Muscle of back (tissue), 11 donors: ENCODE measurements around the gene HOXB2. TPM values are rescaled to one million over a fixed set of nuclear protein-coding genes. Genes with fewer than 3 reads are reported as not detected.
"Not testable (repeated sequence)": the region's sequence is repeated elsewhere in the genome, so short reads cannot be mapped to it uniquely, and the experiment has no call there.

Experiments used
- DNase-seq, 3 donors: peaks; one replicate each; pipeline versions ENCODE4 v3.0.0 to v3.0.0-alpha.2; 2013
- polyA plus RNA-seq, 10 donors: library from polyadenylated mRNA; unstranded; fragments of 120-200 nt; gene quantifications; one replicate each; pipeline ENCODE4 v1.2.1, GENCODE V29; 2013; ENCODE audit not compliant: insufficient read length in 10 of 10

HOXB2 gene
- polyA plus RNA-seq, 10 donors, result 11.4 to 25.5 (median 15.0) TPM

- peak in 2 of 3 donors; percentile 62 to 94 for DNase-seq
These were observed 1.6 kb downstream of the HOXB2 start for GRCh38 chr17:48543107-48543853.

- DNase-seq, result no peak
These were observed 2.2 kb downstream of the HOXB2 start for GRCh38 chr17:48542698-48543106.

DNA sequence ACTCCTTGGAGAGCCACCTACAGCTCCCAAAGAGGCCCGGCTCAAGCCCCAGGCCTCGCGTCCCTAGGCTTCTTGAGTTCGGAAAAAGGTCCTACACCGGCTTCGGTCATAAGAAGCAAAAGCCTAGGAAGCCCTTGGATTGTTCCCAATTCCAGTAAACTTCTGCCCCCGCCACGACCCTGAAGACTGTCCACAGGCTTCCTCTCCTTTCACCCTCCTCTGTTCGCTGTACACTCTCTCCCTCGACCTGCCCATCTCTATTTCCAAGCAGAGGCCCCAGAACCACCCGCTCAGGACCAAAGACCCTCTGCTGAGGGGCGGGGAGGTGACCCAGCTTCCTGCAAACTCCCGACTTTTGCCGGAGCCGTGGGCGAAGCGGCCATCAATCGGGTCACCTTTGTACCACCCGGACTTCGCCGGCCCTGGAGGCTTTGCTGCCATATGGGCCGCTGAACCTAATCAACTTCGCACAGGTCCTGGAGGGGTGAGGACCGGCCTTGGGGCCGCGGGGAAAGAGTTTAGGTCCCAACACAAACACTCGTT lies 2.7 kb downstream of the HOXB2 start:
- DNase-seq, result peak in 1 of 3 donors; percentile 63

- DNase-seq, result peak in 2 of 3 donors; percentile 91 to 94
These were observed 3.3 kb downstream of the HOXB2 start for GRCh38 chr17:48541577-48542113.

- no peak for DNase-seq
These were observed 3.8 kb downstream of the HOXB2 start for GRCh38 chr17:48541036-48541576.

- no peak for DNase-seq
These were observed 4.7 kb downstream of the HOXB2 start for GRCh38 chr17:48540213-48540612.

- DNase-seq, result no peak
These were observed 5.7 kb downstream of the HOXB2 start for GRCh38 chr17:48539177-48539576.

DNA sequence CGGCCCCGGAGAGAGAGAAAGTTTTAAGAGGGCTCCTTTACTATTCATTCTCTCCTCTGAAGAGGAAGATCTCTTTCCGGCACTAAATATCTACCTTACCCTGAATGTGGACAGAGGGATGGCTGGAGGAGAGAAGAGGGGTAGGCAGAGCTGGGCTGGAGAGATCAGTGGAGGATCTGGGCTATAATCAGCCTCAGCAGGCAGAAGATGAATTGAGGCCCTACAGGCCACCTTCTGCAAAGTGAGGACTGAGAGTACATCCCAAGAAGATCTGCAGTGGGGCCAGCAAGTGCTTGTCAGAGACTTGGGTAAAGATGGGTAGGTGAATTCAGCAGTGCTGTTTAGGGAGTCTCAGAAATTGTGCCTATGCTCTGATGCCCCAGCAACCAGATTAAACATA lies 7.6 kb downstream of the HOXB2 start:
- DNase-seq, result no peak

DNA sequence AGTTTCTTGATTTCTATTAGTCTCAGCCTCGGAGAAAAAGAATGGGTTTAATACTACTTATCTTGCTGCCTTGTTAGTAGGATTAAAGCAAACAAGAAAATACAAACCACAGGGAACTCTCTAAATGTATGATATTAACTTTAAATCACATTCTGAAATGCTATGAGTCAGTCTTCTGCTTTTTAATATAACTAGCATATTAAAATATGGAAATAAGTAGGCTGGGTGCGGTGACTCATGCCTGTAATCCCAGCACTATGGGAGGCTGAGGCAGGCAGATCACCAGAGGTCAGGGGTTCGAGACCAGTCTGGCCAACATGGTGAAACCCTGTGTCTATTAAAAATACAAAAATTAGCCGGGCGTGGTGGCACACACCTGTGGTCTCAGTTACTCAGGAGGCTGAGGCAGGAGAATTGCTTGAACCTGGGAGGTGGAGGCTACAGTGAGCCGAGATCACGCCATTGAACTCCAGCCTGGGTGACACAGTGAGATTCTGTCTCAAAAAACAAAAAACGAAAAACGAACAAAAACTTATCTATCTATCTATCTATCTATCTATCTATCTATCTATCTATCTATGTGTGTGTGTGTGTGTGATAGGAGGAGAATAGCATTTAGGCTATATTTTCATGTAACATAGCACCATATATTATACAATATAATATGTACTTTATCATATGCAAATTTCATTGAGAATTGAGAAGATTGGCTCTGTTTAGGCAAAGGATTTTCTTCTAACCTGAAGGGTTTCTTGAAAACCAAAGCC lies 8.9 kb downstream of the HOXB2 start:
- DNase-seq, result not testable (repeated sequence)

DNA sequence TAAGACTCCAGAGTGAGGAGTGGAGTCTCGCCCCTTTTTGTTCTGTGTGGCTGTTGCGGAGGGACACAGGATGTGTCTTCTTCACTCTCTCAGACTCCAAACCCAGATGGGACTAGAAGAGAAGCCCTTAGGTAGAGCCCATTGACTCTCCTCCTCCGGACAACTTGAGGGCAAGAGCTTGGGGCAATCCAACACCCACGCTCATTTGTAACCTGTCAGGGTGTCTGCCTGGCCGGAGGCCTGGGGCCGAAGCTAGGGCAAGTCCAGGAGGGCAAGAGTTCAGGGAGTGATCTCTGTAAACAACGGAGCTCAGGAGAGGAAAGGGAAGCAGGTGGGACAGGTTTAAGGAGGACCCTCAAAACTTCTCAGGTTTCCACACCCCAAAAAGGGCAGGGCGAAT lies 12.6 kb downstream of the HOXB2 start:
- no peak for DNase-seq

DNA sequence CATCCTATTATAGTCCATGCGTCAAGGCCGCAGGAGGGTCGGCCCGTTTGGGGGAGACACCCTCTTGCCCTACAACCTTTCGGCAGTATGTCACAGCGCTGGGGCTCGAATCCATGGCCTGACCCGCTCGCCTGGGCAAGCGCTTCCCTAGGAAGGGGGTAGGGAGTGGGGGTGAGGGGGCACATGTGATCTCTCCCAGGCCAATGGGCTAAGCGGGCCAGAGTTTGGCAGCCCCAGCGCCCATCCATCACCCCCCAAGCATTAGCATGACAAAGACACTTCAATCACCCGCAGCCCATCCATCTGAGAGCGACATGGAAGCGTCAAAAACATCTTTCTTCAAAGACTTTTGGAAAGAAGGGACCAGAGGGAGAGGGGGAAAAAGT lies 14.0 kb downstream of the HOXB2 start, which contains the start of gene HOXB1:
Gene HOXB1, minus strand, starts transcription at position 125 of the 386 bp plus-strand sequence. Its CDS starts 107 bp downstream, at position 18.
- DNase-seq, result no peak

- DNase-seq, result no peak
These were observed 14.6 kb downstream of the HOXB2 start for GRCh38 chr17:48530208-48530886.

- no peak for DNase-seq
These were observed 15.3 kb downstream of the HOXB2 start for GRCh38 chr17:48529683-48530009.

GRCh38 chr17:48528936-48529682 lies 15.8 kb downstream of the HOXB2 start:
- DNase-seq, result no peak

DNA sequence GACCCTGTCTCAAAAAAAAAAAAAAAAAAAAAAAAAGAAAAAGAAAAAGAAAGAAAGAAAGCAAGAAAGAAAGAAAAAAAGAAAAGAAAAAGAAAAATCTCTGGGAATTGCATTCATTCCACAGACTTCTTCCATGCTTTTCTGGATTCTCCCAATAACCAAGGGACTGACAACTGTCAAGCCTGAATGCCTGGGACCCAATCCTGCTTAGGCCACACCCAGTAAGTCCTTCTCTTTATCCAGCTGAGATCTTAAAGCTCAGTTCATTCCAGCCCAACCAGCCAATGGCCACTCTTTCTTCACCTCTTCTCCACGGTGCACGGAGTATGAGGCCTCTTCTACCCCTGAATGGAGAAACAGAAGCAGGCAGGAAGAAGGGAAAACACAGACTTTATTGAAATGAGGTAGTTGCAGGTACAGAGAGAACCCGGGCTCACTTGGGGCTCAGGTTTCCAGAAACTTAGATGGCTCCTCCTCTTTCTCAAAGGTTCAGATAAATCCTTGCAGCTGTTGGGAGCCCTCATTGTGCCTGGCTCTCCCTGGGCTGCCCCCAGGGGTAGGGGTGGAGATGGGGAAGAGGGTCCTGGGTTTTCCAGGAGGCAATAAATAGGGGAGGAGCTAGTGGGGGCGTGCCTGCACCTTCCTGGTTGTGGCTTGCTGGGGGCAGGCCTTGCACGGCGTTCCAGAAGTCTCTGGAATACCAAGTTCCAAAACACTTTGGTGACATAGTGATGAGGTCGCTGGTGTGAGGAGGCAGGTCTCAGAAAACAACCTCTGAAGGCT lies 16.6 kb downstream of the HOXB2 start:
- no peak for DNase-seq

GRCh38 chr17:48527547-48527932 lies 17.4 kb downstream of the HOXB2 start:
- DNase-seq, result no peak

DNA sequence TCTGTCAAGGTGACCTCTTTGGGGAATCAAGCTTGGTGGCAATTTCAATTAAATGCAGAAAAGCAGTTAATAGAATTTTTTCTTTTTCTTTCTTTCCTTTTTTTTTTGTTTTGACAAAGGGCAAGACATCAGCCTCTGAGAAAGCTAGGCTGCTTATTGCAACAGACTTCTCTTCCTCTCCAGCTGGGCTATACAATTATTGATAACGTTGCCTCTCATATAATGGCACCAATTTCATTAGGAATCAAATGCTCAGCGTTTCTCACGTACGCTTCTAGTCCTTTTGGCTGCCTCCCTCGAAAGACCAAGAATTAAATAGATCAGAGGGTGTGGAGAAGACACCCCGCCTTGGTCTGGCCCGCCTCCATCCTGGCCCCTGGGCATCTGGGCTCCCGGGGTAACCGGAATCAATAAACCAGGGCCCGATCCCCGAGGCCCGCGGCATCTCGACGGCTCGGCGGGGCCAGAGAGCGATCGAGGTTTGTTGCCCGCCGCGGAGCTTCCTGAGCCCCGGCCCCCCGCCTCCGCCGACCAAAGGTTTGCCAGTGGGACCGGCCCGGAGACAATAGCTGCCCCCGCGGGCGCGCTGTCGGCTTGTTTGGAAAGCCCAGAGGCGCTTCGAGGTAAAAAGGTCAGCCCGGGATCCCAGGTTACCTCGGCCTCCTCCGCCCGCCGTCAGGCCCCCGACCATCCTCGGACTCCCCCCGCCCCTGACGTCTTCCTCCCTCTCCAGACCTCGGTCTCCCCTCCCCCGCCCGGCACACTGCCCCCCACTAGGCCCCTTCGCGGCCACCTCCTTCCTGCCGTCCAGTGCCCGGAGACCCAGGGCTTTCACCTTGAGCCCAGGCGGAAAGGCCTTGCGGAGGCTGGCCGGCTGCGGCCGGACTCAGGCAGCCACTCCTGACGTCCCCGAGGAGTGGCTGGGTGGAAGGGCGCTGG lies 18.0 kb downstream of the HOXB2 start:
- no peak for DNase-seq

- DNase-seq, result peak in 1 of 3 donors; percentile 44
These were observed 21.9 kb downstream of the HOXB2 start for GRCh38 chr17:48523010-48523409.
